ENCODE results near the gene SLCO4A1.
A peak's percentile ranks its signal among the peaks of the same experiment; 100 is the strongest.
"Not testable (repeated sequence)": the region's sequence is repeated elsewhere in the genome, so short reads cannot be mapped to it uniquely, and the experiment has no call there.

Gene SLCO4A1

DNA sequence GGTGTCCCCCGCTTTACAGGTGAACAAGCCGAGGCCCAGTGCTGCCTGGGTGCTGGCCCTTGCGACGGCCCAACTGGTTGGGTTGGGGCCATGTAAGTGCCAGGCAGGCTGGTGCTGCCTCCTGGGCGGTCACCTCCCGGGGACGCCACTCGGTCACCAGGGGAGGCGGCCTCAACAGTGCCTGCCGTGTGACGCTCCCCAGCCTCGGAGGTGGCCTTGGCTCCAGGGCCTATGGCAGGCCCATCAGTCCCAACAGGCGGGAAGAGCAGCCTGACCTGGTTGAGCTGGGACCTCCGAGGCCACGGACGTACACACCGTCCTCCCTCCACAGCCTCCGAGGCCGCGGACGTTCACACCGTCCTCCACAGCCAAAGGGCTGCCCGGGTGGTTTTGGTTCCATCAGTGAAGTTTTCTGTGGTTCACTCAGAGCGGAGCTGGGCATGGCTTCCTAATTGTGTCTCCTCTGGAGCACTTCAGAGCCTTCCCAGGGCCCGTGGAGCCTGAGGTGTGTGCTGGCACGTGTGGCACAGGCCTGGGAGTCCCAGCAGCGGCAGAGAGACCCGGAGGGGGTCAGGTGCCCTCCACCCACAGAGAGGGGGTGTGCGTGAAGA is 19.3 kb upstream of the SLCO4A1 start:
- DNase-seq (ENCODE audit: low read depth in 2 of 2): no peak
- H3K4me3 ChIP-seq (replicated peaks in 1 of 2; ENCODE audit: low read depth in 2 of 2, low read length in 2 of 2): no peak overlapping the region
- TF ChIP-seq, protein P1, sequence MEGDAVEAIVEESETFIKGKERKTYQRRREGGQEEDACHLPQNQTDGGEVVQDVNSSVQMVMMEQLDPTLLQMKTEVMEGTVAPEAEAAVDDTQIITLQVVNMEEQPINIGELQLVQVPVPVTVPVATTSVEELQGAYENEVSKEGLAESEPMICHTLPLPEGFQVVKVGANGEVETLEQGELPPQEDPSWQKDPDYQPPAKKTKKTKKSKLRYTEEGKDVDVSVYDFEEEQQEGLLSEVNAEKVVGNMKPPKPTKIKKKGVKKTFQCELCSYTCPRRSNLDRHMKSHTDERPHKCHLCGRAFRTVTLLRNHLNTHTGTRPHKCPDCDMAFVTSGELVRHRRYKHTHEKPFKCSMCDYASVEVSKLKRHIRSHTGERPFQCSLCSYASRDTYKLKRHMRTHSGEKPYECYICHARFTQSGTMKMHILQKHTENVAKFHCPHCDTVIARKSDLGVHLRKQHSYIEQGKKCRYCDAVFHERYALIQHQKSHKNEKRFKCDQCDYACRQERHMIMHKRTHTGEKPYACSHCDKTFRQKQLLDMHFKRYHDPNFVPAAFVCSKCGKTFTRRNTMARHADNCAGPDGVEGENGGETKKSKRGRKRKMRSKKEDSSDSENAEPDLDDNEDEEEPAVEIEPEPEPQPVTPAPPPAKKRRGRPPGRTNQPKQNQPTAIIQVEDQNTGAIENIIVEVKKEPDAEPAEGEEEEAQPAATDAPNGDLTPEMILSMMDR (IDR thresholded peaks at IDR 0.05; ENCODE audit: low read depth, low read length): no peak

DNA sequence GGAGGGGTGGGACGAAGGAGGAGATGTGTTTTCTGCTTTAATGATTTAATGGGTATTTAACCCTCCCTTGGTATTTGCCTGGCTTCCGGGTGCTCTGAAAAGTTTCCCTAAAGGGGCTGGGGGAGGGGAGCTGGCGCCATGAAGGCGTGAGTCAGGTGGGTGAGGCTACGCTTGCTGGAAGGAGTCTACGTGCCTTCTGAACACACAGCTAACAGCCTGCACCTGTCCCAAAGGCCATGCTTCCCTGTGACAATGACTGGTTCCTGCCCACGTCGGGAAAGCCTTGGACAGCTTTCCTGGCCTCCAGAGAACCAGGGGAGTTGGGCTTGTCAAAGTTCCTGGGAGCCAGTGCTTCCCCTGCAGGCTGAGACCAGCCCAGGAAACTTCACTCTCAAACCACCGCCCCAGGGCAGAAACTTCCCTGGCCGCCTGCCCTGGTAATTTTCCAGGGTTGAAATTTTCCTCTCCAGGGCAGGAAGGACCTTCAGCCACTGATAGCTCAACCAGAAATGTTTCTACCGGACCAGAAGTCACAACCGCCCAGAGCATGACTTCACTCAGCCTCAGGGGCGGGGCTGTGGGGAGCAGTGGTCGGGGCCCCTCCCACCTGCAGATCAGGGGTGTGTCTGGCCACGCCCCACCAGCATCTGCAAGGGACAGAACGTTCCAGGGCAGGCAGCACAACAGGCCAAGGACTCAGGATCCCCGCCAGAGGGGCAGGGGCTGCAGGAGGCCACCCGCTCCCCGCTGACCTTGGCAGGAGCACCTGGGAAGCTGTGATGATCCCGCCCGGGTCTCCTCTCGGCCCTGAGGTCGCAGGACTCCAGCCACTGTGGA is 18.6 kb upstream of the SLCO4A1 start:
- TF ChIP-seq, protein P1 (IDR thresholded peaks at IDR 0.05; ENCODE audit: low read depth, low read length): peak; percentile 16
- peak; percentile 77 to 94 for DNase-seq (ENCODE audit: low read depth in 2 of 2)
- H3K4me3 ChIP-seq (replicated peaks in 1 of 2; ENCODE audit: low read depth in 2 of 2, low read length in 2 of 2): peak overlapping the region in 1 of 2 donors; percentile 3

DNA sequence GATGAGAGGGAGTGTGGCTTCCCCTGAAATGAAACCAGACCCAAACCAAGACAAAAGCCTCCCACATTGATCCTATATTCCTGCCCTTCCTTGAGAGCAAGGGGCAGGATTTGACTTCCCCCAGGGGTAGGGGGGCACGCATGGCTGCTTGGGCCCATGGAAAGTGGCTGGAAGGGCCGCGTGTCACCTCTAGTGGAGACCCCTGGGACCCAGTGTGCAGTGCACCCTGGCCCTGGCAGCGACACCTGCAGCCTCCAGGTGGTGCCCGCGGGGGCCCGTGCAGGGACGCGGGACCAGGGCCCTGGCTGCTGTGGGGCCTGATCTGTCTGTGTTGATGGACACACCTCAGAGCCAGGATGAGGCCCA is 18.0 kb upstream of the SLCO4A1 start:
- DNase-seq (ENCODE audit: low read depth in 2 of 2): no peak
- H3K4me3 ChIP-seq (replicated peaks in 1 of 2; ENCODE audit: low read depth in 2 of 2, low read length in 2 of 2): no peak overlapping the region
- TF ChIP-seq, protein P1 (IDR thresholded peaks at IDR 0.05; ENCODE audit: low read depth, low read length): no peak

DNA sequence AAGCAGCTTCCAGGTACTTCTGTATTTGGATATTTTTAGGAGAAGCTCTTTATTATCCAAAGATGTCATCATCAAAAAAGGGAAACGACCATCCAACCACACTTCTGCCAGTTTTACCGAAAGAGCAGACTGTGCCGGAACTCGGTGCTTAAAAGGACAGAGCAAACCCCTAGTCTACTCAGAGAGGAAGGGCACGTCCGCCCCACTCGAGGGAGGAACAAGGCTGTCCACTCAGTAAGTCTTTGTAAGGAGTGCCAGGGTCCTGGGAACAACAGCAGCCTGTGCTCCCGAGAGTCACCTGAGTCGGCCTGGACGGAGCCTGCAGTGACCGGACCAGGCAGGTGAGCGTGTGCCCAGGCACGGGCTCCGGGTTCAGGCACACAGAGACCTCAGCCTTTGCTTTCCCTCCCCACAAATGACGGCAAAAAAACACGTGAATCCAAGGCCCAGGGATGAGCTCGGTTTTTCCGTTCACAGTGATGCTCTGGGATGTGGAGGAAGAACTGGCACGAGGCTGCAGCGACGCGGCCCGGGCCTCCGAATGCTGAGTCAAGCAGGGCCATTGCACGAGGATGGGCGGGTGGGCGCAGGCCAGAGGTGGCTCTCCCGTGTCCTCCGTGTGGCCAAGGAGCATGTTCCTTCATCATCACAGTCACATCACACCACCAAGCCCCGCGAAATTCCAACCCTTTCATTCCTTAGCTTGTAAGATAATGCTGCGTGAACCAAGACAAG is 17.4 kb upstream of the SLCO4A1 start:
- no peak for DNase-seq (ENCODE audit: low read depth in 2 of 2)
- TF ChIP-seq, protein P1 (IDR thresholded peaks at IDR 0.05; ENCODE audit: low read depth, low read length): no peak
- no peak overlapping the region for H3K4me3 ChIP-seq (replicated peaks in 1 of 2; ENCODE audit: low read depth in 2 of 2, low read length in 2 of 2)

DNA sequence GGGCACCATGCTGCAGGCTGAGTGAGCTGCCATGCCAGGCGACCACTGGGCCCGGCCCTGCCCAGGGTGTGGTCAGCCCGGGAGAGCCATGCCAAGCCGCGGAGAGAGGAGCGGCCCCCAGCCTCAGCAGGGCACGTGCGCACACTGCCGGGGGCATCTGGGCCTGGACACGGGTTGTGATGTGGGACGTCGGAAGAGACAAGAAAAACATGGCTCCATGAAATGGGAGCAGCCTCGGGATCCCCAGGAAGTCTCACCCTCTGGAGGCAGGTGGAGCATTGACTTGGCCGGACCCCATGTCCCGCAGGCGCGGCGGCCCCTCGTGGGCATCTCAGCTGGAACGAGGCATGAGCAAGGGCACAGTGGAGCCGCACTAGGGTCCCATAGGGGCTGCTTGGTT is 16.8 kb upstream of the SLCO4A1 start:
- TF ChIP-seq, protein P1 (IDR thresholded peaks at IDR 0.05; ENCODE audit: low read depth, low read length): no peak
- no peak overlapping the region for H3K4me3 ChIP-seq (replicated peaks in 1 of 2; ENCODE audit: low read depth in 2 of 2, low read length in 2 of 2)
- DNase-seq (ENCODE audit: low read depth in 2 of 2): no peak

DNA sequence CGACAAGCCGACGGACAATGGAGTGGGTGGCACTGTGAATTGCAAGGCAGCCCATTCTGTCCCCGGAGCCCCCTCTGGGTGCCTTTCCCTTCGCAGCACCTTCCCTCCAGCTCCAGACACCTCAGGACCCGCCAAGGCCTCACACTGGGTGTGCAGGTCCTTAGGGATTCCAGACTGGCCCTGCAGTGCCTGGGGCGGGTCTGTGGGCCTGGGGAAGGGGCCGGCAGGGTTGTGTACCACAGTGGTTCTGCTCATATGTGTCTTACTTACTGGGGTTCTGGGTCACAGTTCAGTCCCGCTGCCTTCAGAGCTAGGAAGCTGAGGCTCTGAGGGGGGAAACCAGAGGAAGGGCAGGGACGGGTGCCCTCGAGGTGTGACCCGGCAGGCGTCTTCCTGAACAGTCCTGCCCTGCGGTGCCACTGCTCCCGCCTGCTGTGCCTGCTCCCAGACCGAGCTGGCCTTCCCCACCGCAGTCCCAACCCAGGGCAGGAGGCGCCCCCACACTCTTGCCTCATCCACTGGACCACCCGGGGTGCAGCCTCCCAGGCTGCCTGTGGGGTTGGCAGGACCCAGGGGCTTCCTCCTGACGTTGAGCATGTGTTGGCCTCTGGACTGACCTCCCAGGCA is 16.3 kb upstream of the SLCO4A1 start:
- no peak for DNase-seq (ENCODE audit: low read depth in 2 of 2)
- H3K4me3 ChIP-seq (replicated peaks in 1 of 2; ENCODE audit: low read depth in 2 of 2, low read length in 2 of 2): no peak overlapping the region
- TF ChIP-seq, protein P1 (IDR thresholded peaks at IDR 0.05; ENCODE audit: low read depth, low read length): no peak

DNA sequence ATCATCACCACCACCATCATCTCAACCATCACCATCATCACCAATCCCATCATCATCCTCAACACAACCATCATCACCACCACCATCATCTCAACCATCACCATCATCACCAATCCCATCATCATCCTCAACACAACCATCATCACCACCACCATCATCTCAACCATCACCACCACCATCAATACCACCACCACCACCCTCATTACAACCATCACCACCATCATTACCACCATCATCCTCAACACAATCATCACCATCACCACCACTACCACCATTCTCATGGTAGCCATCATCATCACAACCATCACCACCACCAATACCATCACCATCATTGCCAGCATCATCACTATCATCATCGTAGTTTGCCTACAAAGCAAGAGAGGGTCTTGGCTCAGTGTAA is 14.9 kb upstream of the SLCO4A1 start:
- not testable (repeated sequence) for H3K4me3 ChIP-seq (replicated peaks in 1 of 2; ENCODE audit: low read depth in 2 of 2, low read length in 2 of 2); DNase-seq (ENCODE audit: low read depth in 2 of 2)

Data from cardiac fibroblast (primary cell).